HS-27A (cell line): ENCODE data around the gene DENND1A.
A peak's percentile ranks its signal among the peaks of the same experiment; 100 is the strongest.

Experiments
- DNase-seq: peaks from one replicate; pipeline ENCODE4 v3.0.0-alpha.2; 2012; ENCODE audit warnings: low read depth, missing footprints

DENND1A gene

DNA sequence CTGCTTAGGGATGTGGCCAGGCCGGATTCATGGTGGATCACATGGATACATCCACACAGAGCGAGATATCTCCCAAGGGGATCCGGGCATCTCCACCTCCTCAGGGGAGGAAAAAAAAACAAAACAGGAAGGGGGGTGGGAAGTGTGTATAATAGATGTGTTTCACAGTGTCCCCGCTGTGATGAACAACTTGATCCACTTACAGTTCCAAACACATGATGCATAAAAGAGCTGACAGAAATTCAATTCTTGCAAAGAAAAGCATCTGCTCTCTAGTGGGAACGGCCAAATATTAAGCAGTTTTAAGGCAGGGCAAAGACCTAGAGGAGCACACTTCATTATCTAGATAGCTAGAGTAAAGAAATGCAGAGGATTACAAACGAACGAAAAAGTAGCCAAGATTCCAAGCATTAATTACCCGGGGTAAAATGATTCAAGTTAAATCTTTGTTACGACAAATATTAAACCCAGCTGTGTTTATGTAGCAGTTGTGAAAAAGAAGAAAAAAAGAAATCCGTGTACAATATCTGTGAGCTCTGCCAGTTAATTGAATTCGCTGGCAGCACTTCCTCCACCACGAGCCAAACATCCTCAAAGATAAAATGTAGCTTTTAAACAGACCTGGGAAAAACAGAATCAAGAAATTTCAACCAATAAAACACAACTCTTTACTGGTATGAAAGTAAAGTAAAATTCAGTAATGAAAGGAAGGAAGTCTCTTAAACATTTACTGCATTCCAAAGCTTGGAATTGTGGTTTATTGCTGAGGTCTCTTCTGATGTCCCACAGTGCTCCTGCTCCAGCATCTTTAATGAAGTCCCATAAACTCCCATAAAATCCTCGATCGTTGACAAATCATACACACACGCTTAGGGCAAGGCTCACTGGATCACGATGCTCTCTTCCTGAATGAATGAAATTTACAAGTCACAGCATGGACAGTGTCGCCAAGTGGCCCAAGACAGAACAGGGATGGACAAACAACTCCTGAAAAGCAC is 360.9 kb downstream of the DENND1A start:
- DNase-seq = no peak

DNA sequence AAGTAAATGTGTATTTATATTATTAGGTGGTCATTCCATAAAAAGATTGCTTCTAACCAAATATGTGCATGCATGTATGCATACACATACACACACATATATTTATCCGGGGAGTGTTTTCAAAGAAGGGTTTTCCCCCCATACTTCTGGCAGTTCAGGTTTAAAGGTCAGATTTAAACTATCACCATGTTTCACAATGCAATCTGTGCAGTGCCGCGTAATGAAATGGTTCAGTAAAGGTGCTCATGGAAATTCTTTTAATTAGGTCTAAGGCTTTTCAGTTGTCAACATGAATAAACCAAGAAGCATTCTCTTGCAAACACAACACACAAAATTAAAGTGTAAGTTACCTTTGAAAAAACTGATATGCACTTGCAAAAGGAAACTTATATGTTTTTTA is 362.9 kb downstream of the DENND1A start:
- DNase-seq = no peak

- no peak for DNase-seq
Observed at GRCh38 chr9:123564652-123565051, 365.3 kb downstream of the DENND1A start.

DNA sequence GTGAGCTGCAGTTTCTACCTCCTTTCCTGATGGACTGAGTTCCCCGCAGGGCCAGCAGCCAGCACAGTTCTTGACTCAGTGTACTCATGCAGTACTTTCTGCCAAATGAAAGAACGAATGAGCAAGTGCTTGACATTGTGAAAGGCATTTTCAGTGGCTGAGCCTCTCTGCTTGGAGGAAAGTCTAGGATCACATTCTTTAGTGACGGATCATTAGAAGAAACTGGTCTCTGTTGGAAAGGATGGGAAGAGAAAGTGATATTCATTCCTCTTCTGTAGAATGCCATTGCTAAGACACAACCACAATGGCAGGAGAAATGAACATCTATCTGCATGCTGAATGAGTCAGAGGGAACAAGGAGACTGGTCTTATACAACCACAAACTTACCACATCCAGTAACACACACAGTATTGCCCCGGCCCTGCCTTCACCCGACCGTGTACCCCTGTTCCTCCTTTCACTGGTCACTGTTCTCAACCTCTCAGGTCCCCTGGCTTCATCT is 367.0 kb downstream of the DENND1A start:
- peak; percentile 27 for DNase-seq

DNA sequence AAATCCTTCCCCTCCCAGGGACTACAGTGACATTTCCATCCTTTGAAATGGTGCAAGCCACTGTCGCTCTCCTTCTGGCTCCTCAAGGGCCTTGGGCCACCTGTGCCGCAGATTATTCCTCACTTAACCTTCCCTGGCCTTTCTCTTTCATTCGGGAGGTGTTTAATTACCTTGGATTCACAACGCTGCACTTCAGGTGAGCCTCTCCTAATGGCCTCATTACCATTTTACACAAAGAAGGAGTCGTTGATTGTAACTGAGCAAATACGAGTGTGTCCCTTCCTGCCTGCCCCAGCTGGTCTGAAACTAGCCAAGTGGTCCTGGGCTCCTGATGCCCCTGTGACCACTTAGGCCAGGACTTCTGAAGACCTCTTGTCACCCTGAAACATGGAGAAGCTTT is 368.9 kb downstream of the DENND1A start:
- no peak for DNase-seq

DNA sequence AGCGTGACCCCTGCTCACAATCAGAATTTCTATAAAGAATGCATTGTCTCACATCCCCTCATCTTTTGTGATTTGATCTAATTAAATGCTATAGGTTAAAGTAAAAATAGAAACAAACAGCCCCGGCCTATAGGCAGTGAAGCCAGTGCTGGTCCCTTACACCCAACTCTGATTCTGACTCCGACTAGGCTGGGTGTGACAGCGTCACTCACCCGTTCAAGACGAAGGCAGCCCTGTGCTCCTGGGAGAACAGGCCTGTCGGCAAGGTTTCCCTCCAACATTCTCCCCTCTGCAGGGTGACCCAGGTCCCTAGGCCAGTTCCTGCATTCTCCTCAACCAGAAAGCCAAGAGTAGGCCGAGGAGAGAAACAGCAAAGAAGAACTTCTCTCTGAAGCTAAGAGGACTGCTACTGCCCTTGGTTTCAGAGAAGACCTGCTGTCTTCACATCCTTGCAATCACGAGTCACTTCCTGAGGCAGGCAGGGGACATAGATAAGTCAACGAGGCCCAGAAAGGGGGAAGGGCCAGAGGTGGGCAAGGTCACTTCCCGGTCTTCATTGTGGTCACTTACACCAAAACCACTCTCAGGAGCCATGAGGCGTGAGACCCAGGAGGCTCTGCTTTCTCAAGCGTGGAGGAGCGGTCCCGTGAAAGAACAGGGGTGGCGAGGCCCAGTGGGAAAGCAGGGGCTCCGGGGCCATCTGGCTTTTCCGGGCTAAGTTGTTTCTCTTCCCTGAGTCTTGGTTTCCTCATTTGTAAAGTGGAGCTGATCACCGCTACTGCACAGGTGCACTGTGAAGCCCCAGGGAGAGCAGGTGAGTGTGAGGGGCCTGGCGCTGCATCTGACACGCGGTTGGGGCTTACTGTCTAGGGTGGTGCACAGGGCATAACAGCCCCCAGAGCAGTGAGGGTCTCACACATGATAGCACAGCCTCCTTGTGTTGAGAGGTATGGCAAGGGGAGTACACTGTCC is 373.2 kb downstream of the DENND1A start:
- DNase-seq = no peak

DNA sequence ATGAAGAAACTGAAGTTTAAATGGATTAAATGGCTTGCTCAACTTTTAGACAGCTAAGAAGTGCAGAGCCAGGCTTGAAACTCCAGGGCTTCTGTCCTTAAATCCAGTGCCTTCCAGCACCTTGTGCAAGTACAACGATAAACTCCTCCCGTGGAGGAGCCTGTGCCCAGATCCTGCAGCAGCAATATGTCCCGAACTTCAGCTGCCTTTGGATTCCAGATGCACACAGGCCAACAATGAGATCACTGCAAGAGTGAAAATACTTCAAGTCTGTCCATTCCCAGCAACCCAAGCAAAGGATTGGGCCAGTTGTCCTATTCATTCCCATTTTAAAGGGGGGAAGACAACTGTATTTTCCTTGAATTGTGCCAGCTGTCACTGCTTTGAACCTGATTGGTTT is 374.3 kb downstream of the DENND1A start:
- no peak for DNase-seq

DNA sequence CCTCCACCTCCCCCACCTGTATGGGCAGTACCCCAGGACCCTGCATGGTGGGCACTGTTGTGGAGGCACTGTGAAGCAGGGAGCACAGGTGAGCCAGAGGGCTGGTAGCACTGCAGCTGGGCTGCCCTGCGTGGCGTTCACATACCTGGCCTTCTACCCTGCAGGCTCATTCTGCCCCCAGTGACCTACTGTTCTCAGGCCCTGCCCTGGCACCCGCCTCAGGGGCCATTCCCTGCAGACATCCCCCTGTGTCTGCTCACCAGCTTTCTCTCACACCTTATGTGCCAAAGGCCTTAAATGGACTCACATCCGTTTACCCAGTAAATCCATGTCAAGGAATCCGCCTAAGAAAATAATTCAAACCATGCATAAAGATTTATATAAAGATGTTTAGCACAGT is 377.4 kb downstream of the DENND1A start:
- DNase-seq = no peak

DNA sequence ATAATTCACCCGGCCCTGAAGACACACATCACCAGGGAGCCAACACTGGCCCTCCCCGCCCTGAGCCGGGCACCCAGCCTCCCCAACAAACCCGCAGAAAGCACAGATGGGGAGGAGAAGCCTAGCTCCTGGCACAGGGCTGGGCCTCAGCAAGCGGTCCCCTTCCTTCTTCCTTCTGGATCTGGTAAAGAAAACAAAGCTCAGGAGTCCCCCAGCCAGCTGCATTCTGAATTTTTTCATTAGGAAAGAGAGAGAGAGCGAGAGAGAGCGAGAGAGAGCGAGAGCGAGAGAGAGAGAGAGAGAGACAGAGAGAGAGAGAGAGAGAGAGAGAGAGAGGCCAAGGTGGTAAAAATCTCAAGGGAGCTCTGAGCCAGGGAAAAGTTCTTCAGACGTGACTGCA is 378.2 kb downstream of the DENND1A start:
- no peak for DNase-seq

DNA sequence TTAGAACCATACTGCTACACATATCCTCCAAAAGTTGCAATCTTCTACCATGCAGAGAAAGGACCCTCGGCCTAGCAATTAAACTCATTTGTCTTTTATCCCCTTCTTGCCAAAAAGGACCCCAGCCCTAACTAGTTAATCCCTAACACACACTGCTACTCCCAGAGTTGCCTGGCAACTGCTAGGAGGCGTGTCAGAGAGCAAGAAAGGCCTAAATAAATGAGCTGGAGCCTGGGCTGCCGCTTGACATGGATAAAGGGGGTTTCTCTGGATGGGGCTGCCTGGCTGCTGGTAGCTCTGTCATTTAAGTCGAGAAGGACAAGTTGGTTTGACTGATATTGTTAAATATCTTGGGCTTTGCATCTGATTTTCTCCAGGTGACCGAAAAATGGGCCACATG is 379.1 kb downstream of the DENND1A start:
- DNase-seq = no peak

- no peak for DNase-seq
Observed at GRCh38 chr9:123550012-123550411, 379.9 kb downstream of the DENND1A start.

DNA sequence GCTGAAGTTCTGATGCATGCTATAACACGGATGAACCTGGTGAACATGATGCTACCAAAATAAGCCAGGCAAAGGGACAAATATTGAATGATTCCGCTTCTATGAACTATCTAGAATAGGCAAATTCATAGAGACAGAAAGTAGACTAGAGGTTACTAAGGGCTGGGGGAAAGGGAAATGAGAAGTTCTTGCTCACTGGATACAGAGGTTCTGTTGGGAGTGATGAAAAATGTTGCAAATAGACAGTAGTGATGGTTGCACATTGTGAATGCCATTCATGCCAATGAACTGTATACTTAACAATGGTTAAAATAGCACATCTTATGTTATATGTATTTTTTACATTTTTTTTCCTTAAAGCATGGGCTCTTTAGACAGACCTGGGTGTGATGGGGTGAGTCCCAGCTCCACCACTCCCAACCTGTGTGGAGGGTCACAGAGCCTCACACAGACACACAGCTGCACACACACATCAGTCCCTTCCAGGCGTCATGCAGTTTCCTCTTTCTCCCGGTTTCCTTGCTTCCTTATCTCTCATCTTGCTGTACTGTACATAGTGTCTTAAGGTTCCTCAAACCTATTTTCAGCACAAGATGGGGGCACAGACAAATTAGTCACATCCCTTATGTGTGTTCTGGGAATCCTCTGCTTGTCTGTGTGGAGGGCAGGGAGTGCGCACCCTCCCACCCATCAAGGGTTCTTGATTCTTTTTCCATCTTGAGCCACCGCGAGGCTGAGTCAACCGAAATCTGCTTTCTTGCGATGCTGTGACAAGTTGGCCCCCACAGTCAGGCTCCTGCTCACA is 381.0 kb downstream of the DENND1A start:
- no peak for DNase-seq

- peak; percentile 9 for DNase-seq
Observed at GRCh38 chr9:123544007-123544827, 385.7 kb downstream of the DENND1A start.

- no peak for DNase-seq
Observed at GRCh38 chr9:123543492-123543891, 386.4 kb downstream of the DENND1A start.

GRCh38 chr9:123542435-123543225 is 387.3 kb downstream of the DENND1A start:
- DNase-seq = no peak

GRCh38 chr9:123541411-123541810 is 388.5 kb downstream of the DENND1A start:
- no peak for DNase-seq

- no peak for DNase-seq
Observed at GRCh38 chr9:123540457-123540856, 389.5 kb downstream of the DENND1A start.

- no peak for DNase-seq
Observed at GRCh38 chr9:123537809-123538208, 392.1 kb downstream of the DENND1A start.

DNA sequence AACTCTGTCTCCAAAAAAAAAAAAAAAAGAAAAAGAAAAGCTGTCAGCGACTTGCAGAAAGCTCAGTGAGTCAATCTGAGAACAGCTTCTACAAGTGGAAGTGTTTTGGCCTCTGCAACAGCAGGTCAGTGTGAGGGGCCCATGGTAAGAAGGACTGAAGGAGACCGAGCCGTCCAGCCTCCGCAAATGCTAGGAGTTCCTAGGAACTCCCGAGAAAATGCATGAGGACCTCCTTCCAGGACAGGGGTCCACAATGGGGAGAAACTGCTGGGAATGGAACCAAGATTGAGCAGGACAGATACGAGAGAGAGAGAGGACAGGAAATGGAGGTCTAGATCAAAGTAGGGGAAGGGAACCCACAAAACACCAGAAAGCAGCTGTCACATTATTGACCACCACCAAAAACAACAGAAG is 393.5 kb downstream of the DENND1A start:
- no peak for DNase-seq

DNA sequence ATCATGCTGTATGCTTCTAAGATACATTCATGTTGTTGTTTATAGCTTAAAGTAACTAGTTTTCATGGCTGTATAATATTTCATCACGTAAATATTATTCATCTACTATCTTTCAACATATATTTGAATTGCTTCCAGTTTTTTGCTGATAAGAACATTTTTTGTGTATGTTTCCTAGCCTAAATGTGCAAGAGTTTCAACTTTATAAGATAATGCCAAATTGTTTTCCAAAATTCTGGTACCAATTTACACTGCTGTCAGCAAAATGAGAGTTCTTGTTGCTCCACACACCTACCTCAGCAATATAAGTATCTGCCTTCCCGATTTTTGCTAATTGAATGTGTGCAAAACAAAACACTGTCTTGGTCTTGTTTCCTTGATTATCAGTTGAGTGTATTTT is 395.6 kb downstream of the DENND1A start:
- no peak for DNase-seq
